DOHH2 (cell line): Measurements from ENCODE around the gene KAT2B.

Experiments used
- CTCF ChIP-seq: fragments of 200-600 bp; sonication (generic); IDR thresholded peaks from one replicate; pipeline ENCODE4 v1.5.1; 2014; ENCODE audit warnings: antibody characterized with exemption, mild to moderate bottlenecking, low read depth, low read length; ENCODE audit not compliant: poor library complexity, severe bottlenecking
- EZH2phosphoT487 ChIP-seq: fragments of 200-600 bp; sonication (generic); IDR thresholded peaks from 2 replicates; pipeline ENCODE4 v1.6.1; 2017; ENCODE audit warnings: borderline replicate concordance, mild to moderate bottlenecking, antibody characterized with exemption, low read length, moderate library complexity, mixed read lengths

GRCh38 chr3:20142517-20142916 is 102.3 kb downstream of the KAT2B start:
- no peak for TF ChIP-seq CTCF
- TF ChIP-seq EZH2phosphoT487 = no peak
